ENCODE measurements around the gene STAP2. TPM values are rescaled to one million over a fixed set of nuclear protein-coding genes. Genes with fewer than 3 reads are reported as not detected.

STAP2 gene
- total RNA-seq, 4 donors from 2014 or later, result 1.5 to 2.9 (median 1.8) TPM

- no peak for TF ChIP-seq CTCF (IDR thresholded peaks at IDR 0.05; ENCODE audit: low read depth)
These were observed 29.6 kb upstream of the STAP2 start for GRCh38 chr19:4368128-4368820.

GRCh38 chr19:4367781-4368127 lies 29.1 kb upstream of the STAP2 start:
- TF ChIP-seq CTCF (IDR thresholded peaks at IDR 0.05; ENCODE audit: low read depth), result no peak

GRCh38 chr19:4367336-4367723 lies 28.7 kb upstream of the STAP2 start:
- no peak for TF ChIP-seq CTCF (IDR thresholded peaks at IDR 0.05; ENCODE audit: low read depth)

GRCh38 chr19:4366666-4367335 lies 28.2 kb upstream of the STAP2 start:
- TF ChIP-seq CTCF (IDR thresholded peaks at IDR 0.05; ENCODE audit: low read depth), result no peak

GRCh38 chr19:4365791-4366665 lies 27.4 kb upstream of the STAP2 start:
- no peak for TF ChIP-seq CTCF (IDR thresholded peaks at IDR 0.05; ENCODE audit: low read depth)

DNA sequence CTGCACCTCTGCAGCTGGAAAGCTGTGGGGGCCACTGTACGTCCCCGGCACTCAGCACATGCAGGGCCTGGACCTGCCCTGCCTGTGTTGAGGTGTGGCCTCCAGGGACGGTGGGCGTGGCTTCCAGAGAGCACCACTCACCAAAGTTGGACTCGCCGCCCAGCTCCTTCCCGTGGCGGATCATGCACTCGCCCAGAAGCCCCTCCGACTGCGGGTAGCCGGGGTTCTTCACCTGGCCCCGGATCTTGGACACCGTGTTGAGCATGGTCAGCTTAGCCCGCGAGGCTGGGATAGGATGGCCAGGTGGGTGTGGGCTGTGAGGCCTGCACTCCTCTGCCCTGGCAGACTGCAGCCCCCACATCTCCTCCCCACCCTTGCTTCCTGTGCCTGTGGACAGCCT lies 26.7 kb upstream of the STAP2 start:
- TF ChIP-seq CTCF (IDR thresholded peaks at IDR 0.05; ENCODE audit: low read depth), result no peak
